Measurements from ENCODE around the gene CAND1.
A peak's percentile ranks its signal among the peaks of the same experiment; 100 is the strongest.

DNA sequence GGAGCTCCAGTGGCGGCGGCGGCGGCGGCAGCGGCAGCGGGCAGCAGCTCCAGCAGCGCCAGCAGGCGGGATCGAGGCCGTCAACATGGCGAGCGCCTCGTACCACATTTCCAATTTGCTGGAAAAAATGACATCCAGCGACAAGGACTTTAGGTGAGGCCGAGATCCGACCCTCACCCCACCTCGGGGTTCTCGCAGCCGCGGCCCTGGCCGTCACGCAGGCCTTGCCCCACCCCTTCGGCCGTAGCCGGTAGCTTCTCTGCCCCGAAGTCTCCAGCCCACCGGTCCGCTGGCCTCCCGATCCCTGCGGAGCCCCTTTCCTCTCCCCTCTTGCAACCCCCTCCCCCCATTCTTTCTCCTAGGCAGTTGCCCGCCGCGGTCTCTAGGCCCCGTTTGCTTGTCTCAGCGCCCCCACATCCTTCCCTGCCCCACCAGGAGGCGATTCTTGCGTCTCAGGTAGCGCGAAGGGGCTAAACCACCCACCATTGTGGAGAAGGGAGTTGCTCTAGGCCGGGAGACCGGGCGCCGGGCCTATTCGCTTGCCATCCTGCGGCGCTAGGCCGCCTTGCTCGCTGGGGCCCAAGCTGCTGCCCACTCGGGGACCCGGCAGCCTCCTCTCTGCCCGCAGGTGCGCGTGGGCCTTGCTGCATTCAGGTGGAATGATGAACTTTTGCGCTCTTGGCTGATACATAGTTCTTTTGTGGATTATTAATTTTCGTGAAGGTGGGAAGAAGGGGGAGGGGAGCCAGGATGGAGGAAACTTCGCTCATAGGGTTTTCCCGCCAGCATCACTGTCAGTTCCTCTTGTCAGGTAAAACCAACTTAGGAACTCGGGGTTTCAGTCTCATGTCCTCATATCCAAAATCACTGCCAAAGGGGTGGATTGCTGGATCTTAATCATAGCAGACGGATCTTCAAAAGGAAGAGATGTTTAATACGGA is 745 bp downstream of the CAND1 start:
- TF ChIP-seq, protein P1, sequence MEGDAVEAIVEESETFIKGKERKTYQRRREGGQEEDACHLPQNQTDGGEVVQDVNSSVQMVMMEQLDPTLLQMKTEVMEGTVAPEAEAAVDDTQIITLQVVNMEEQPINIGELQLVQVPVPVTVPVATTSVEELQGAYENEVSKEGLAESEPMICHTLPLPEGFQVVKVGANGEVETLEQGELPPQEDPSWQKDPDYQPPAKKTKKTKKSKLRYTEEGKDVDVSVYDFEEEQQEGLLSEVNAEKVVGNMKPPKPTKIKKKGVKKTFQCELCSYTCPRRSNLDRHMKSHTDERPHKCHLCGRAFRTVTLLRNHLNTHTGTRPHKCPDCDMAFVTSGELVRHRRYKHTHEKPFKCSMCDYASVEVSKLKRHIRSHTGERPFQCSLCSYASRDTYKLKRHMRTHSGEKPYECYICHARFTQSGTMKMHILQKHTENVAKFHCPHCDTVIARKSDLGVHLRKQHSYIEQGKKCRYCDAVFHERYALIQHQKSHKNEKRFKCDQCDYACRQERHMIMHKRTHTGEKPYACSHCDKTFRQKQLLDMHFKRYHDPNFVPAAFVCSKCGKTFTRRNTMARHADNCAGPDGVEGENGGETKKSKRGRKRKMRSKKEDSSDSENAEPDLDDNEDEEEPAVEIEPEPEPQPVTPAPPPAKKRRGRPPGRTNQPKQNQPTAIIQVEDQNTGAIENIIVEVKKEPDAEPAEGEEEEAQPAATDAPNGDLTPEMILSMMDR (IDR thresholded peaks at IDR 0.05; ENCODE audit: low read depth, low read length) = no peak
- no peak for TF ChIP-seq POLR2A (IDR thresholded peaks at IDR 0.05; ENCODE audit: extremely low read depth, insufficient read length)
- TF ChIP-seq, protein P2, sequence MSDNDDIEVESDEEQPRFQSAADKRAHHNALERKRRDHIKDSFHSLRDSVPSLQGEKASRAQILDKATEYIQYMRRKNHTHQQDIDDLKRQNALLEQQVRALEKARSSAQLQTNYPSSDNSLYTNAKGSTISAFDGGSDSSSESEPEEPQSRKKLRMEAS (IDR thresholded peaks at IDR 0.05; ENCODE audit: low read depth, low read length) = no peak
- TF ChIP-seq MYC (IDR thresholded peaks at IDR 0.05; ENCODE audit: low read depth, low read length) = 0 out of 2 replicates have a peak, but pooled peaks have one; percentile 23
